K562 (cell line): ENCODE data around the gene CFAP157. TPM values are rescaled to one million over a fixed set of nuclear protein-coding genes. Genes with fewer than 3 reads are reported as not detected.
A peak's percentile ranks its signal among the peaks of the same experiment; 100 is the strongest.

Source experiments
- ARNT ChIP-seq, 2 experiments: fragments of 450-650 bp; IDR thresholded peaks; 2 replicates each; pipeline ENCODE4 v1.6.1; 2016; ENCODE audit warnings: mild to moderate bottlenecking in 1 of 2
- FOXK1 ChIP-seq: sonication (generic); formaldehyde crosslinking; IDR thresholded peaks from 2 replicates; pipeline ENCODE4 v1.8.0; 2022; ENCODE audit warnings: missing genetic modification reagents, mild to moderate bottlenecking, borderline replicate concordance
- FOXP1 ChIP-seq: sonication (generic); formaldehyde crosslinking; IDR thresholded peaks from 2 replicates; pipeline ENCODE4 v1.8.0; 2022; ENCODE audit warnings: mild to moderate bottlenecking, missing genetic modification reagents
- PTTG1 ChIP-seq: fragments of 450-650 bp; IDR thresholded peaks from 2 replicates; pipeline ENCODE4 v1.6.1; 2016; ENCODE audit warnings: low read depth, mild to moderate bottlenecking, missing genetic modification characterization, missing compliant biosample characterization
- XRCC5 ChIP-seq: fragments of 200-400 bp; formaldehyde crosslinking; IDR thresholded peaks from 2 replicates; pipeline ENCODE4 v1.6.1; 2017; ENCODE audit warnings: low read depth, mild to moderate bottlenecking, low read length
- ZNF316 ChIP-seq: fragments of 450-650 bp; IDR thresholded peaks from 2 replicates; pipeline ENCODE4 v1.6.1; 2016
- polyA plus RNA-seq, 8 experiments: library from polyadenylated mRNA; depleted of rRNA in 4 of 8; stranded (reverse) in 5 of 8; unstranded in 3 of 8; fragments of >200 nt; fragmentation: Nextera tagmentation in 2 of 8; fragmentation: Illumina TruSeq in 1 of 8; extraction: Ambion mirVana in 2 of 8; extraction: Trizol in 1 of 8; gene quantifications; 2 replicates each; pipeline versions ENCODE4 v1.2.1 to v1.2.3, GENCODE V29; 2011 to 2014; ENCODE audit warnings: inconsistent platforms in 1 of 8, missing spikeins in 1 of 8
- total RNA-seq, 7 experiments: library from RNA; depleted of rRNA in 6 of 7; stranded (reverse); fragments of >200 nt in 6 of 7; fragmentation: Illumina TruSeq in 2 of 7; extraction: Trizol in 2 of 7; gene quantifications; 2 replicates each; pipeline versions ENCODE4 v1.2.1 to v1.2.3, GENCODE V29; 2011 to 2021; ENCODE audit warnings: low replicate concordance in 1 of 7
- TF ChIP-seq, protein P1 (sequence below): fragments of 200-800 bp; sonication (Bioruptor generic); IDR thresholded peaks from 2 replicates; pipeline ENCODE4 v1.6.1; 2017; ENCODE audit warnings: missing genetic modification characterization, missing compliant biosample characterization
- TF ChIP-seq, protein P2 (sequence below): fragments of 450-650 bp; conservative IDR thresholded peaks from 2 replicates; pipeline ENCODE4 v1.6.1; 2016; ENCODE audit warnings: missing genetic modification characterization, low read depth, mild to moderate bottlenecking, missing compliant biosample characterization, moderate library complexity
- TF ChIP-seq, protein P3 (sequence below): fragments of 250-450 bp; sonication (Bioruptor Pico); IDR thresholded peaks from 2 replicates; pipeline ENCODE4 v1.8.0; 2021; ENCODE audit warnings: borderline replicate concordance, mild to moderate bottlenecking, moderate library complexity; ENCODE audit not compliant: poor library complexity, severe bottlenecking
- TF ChIP-seq, protein P4 (sequence below): fragments of 250-450 bp; sonication (Bioruptor Pico); IDR thresholded peaks from 2 replicates; pipeline ENCODE4 v1.6.1; 2021; ENCODE audit warnings: mild to moderate bottlenecking

CFAP157 gene
- total and polyA plus RNA-seq, 9 of the 15 experiments (the other 6 are each of a cell fraction or from before 2014, with no cell fraction given), result 0.03 TPM; not detected in 8

DNA sequence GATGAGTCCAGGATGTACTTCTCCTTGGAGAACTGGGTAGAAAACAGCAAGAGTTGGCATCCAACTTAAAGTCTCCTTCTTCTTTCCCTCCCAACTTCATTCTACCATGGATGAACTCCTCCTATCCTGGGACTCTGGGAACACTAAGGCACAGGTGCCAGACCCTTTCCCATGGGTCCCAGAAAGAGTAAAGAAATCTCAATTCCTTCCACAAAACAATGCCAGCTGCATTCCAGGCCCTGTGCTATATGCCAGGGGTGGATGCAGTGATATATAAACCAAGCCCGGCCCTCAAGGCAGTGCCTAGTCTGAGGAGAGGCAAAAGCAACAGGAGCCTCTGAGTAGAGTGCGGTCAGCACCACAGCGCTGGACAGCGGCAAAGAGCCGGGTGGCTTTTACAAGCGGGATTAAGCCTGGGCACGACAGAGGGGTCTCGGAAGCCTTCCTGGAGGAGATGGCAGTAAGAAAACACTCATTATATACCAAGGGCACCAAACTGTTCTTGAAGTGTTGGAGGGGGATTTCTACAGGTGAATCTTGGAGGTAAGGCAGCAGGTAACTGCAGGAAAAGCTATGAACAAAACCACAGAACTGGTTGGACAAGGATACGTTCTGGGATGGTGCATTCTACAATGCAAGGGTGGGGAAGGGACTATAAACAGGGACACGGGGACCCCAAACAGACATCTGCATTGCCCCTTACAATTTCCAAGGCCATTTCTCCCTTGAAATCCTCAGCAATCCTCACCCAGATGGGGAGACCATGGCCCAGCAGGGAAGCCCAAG is 44.7 kb downstream of the CFAP157 start (continued):
- TF ChIP-seq, protein P1, sequence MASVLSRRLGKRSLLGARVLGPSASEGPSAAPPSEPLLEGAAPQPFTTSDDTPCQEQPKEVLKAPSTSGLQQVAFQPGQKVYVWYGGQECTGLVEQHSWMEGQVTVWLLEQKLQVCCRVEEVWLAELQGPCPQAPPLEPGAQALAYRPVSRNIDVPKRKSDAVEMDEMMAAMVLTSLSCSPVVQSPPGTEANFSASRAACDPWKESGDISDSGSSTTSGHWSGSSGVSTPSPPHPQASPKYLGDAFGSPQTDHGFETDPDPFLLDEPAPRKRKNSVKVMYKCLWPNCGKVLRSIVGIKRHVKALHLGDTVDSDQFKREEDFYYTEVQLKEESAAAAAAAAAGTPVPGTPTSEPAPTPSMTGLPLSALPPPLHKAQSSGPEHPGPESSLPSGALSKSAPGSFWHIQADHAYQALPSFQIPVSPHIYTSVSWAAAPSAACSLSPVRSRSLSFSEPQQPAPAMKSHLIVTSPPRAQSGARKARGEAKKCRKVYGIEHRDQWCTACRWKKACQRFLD (CRISPR knock-in tag), result peak; percentile 58; the same call in 1 of the 2 replicates
- TF ChIP-seq ARNT (IDR thresholded peaks at IDR 0.05), result no peak
- TF ChIP-seq, protein P2, sequence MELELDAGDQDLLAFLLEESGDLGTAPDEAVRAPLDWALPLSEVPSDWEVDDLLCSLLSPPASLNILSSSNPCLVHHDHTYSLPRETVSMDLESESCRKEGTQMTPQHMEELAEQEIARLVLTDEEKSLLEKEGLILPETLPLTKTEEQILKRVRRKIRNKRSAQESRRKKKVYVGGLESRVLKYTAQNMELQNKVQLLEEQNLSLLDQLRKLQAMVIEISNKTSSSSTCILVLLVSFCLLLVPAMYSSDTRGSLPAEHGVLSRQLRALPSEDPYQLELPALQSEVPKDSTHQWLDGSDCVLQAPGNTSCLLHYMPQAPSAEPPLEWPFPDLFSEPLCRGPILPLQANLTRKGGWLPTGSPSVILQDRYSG, result 0 out of 2 replicates have a peak, but pooled peaks have one; percentile 46
- TF ChIP-seq ZNF316, result no peak
- TF ChIP-seq, protein P3, sequence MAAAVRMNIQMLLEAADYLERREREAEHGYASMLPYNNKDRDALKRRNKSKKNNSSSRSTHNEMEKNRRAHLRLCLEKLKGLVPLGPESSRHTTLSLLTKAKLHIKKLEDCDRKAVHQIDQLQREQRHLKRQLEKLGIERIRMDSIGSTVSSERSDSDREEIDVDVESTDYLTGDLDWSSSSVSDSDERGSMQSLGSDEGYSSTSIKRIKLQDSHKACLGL (CRISPR knock-in tag), result no peak
- TF ChIP-seq, protein P4, sequence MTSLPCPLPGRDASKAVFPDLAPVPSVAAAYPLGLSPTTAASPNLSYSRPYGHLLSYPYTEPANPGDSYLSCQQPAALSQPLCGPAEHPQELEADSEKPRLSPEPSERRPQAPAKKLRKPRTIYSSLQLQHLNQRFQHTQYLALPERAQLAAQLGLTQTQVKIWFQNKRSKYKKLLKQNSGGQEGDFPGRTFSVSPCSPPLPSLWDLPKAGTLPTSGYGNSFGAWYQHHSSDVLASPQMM (CRISPR knock-in tag), result no peak
- TF ChIP-seq PTTG1 (tag), result no peak
- 0 out of 2 replicates have a peak, but pooled peaks have one; percentile 18 for TF ChIP-seq FOXK1 (CRISPR knock-in tag)
- TF ChIP-seq XRCC5, result no peak; the same call in 1 of the 2 replicates
- TF ChIP-seq FOXP1 (CRISPR knock-in tag), result 0 out of 2 replicates have a peak, but pooled peaks have one; percentile 58
